NCI-H1092 (cell line): ENCODE measurements around the gene SUPT3H.

Source experiments
- DNase-seq: peaks from one replicate; lab custom pipeline; 2025; lab: John Stamatoyannopoulos, UW

SUPT3H gene

DNA sequence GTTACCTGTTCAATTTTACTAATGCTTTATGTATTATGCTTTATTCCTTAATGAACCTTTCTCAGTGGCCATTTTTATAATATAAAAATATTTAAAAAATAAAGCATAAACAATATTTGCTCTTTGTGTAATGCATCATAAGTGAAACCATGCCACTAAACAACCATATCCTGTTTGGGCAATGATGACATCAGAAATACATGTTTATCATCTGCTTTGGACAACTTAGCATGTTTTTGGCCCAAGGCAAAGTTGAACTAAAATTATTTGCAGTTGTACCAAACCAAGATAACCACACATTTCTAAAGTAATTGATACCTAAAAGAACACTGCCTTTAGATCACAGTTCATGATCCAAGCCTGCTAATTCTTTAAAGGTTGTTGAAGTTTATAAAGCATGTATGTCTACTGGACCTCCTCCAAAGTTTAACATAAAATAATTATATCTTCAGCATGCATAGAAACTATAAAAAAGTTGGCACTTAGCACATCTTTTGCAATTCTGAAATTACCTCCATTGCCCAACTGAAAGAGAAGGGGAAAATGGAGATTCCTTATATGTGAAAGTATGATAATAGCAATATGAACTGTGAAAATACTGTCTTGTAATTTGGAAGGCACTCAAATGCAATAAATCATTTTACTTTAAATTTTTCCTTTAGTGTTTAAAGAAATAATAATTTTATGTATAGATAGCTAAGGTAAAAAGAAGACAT, 375.2 kb downstream of the SUPT3H start:
- DNase-seq, result no peak

GRCh38 chr6:45001663-45002062, 376.1 kb downstream of the SUPT3H start:
- no peak for DNase-seq

GRCh38 chr6:45000833-45001232, 376.9 kb downstream of the SUPT3H start:
- no peak for DNase-seq

DNA sequence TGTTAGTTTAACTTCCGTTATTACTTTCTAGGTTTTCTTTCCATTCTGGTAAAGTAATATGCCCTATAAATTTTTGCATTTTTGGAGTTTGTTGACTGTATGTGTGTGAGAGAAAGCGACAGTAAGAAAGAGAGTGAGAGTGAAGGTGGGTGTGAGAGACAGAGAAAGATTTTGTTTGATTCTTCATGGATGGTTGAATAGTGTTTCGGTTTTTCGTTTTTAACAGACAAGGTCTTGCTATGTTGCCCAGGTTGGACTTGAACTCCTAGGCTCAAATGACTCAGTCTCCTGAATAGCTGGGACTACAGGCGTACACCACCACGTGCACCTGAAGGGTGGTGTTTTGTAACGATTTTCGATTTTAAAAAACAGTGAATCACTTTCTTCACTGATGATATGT, 378.7 kb downstream of the SUPT3H start:
- DNase-seq, result no peak

DNA sequence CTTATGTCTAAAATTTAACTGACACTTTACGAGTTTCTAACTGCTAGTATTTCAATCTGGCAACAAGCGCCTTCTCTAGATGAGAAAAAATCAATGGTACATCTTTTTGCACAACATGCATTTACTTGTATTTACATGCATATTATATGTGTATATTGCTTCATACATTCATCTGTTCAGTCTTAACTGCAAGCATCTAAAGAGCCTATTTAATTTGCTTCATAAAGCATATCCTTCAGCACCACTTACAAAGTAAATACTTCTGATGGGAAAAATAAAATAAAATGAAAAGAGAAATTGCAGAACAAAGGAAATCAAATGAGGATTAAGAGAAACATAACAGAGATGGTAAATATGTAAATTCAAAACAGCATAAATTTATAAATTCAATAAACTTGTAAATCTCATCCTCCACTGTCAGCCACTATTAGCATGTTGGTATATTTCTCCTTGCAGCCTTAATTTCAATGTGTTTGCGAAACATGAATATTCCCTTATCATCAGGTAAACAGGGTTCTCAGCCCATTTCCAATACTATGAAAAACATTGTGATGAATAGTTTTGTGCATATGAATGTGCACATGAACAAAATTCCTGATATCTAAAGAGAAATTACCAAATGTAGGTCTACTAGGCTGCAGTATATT, 382.1 kb downstream of the SUPT3H start:
- DNase-seq, result no peak

- no peak for DNase-seq
Measured at GRCh38 chr6:44989391-44989790, 388.3 kb downstream of the SUPT3H start.

DNA sequence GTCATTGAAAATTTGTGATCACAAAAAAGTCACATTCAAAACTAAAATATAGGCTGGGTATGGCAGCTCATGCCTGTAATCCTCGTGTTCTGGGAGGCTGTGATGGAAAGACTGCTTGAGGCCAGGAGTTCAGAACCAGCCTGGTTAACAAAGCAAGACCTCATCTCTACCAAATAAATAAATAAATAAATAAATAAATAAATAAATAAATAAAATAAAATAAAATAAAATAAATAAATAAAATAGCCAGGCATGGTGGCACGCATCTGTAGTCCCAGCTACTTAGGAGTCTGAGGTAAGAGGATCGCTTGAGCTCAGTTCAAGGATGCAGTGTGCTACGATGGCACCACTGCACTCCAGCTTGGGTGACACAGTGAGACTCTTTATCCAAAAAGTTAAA, 392.7 kb downstream of the SUPT3H start:
- DNase-seq, result no peak

GRCh38 chr6:44983467-44984365, 394.0 kb downstream of the SUPT3H start:
- no peak for DNase-seq

- DNase-seq, result no peak
Measured at GRCh38 chr6:44980841-44981240, 396.9 kb downstream of the SUPT3H start.

DNA sequence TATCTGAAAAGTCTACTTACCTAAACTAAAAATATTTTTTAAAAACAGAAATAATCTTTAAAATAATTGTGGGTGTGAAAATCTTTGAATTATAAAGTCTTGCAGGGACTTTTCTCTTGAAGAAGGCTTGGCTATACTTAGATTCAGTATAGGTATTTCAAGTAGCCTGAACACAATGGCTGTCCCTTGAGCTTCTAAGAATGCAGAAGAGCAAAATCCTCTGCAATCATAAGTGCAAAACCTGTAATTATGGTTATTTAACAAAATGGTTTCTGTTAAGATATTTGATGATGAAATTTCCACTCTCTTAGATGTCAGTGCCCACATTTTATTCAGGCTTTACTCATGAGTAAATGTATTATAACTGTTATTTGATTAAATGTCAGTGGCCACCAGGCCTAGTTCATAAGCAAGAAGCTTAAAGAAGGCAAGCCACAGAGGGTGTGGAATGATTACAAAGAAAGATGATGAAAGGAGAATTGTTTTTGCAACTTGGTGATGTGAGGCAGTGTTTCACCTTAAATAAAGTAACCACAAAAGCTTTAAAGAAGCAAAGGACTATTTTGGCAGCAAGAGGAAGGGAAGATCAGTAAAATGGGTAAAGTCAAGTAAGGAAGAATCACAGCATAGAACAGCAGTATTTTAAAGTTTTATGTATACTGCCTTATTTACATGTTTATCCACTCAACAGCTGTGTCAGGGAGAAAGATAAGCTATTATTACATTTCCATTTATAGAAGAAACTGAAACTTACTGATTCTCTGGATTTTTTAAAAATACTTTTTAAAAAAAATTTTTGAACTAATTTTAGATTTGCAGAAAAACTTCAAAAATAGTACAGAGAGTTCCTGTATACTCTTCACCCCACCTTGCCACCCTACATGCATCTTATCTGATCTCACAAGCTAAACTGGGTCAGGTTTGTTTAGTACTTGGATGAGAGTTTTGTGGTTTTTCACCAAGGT, 400.8 kb downstream of the SUPT3H start:
- DNase-seq, result no peak

GRCh38 chr6:44974511-44974910, 403.2 kb downstream of the SUPT3H start:
- DNase-seq, result no peak

- DNase-seq, result no peak
Measured at GRCh38 chr6:44972709-44973108, 405.0 kb downstream of the SUPT3H start.

GRCh38 chr6:44969446-44970185, 408.1 kb downstream of the SUPT3H start:
- DNase-seq, result no peak

- no peak for DNase-seq
Measured at GRCh38 chr6:44967481-44967880, 410.3 kb downstream of the SUPT3H start.

DNA sequence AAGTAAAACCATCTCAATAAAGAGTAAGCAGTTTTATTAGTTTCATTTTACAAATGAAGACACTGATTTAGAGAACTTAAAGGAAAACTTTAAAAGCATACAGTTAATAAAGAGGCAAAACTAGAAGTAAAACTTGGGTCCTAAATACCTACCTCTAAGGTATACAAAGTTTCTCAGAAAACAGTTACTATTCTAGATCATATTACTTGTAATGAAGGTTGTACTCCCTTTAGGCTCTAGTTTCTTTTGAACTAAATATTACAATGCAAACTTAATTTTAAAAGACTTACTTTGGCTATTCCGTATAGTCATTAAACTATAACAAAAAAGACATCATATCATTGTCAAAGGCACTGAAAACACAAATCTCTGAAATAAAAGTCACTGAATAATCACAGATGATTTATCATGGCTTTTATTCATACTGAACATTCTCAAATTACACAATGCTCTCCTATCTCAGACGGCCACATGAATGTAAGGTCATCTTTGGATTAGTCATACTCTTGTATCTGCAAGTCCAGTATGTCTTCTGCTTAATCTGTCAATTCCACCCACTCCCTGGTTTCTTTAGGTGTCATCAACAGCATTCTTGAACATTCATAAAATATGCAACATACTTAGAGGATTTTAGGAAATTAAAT, 411.2 kb downstream of the SUPT3H start:
- DNase-seq, result no peak

DNA sequence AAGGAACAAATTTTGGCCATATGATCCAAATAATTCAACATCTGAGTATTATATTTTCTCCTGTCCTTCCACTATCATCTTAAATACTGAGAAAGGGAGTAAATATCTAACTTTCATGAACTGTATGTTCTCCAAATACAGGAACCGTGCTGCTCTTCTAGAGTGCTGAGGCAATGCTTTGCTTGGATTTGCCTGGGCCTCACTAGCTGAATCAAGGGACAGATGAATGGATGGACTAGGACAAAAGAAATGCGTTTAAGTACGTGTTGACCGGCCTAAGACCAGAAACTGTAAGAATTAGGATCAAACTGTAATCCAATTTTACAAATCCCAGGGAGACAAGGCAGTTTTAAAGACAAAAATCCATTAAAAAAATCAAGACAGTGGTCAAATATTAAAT, 412.0 kb downstream of the SUPT3H start:
- DNase-seq, result no peak

- DNase-seq, result no peak
Measured at GRCh38 chr6:44960898-44961297, 416.8 kb downstream of the SUPT3H start.

- DNase-seq, result no peak
Measured at GRCh38 chr6:44959651-44960050, 418.1 kb downstream of the SUPT3H start.

DNA sequence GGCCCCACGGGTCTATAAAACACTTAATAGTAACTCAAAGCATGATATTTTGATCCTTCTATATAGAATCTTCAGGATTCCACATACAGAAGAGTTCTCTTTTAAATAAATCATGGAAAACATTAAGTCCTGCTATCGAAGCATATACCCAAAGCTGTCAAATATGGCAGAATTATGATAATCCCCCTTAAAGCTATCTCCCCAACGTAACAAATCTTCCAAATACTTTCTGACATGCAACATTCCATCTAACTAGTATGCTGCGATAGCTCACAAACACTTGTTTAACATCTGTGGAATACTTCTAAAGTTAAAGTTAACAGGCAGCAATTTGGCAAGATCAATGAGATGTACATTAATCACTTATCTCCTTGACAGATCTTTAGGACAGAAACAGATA, 420.6 kb downstream of the SUPT3H start:
- no peak for DNase-seq

DNA sequence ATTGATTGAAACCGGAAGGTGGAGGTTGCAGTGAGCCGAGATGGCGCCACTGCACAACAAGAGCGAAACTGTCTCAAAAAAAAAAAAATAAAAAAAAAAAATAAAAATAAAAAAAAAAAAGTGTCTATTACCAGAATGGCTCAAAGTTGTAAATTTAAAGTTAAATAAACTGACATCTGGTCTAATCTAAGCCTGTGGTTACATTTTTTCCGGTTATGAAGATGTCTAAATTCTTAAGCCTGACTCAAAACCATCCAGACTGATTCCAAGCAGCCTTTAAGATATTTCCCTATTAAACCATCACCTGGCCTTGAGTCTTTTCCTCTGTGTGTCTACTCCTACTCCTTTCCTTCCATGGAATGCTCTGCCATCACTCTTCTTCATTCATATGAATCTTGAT, 421.3 kb downstream of the SUPT3H start:
- no peak for DNase-seq
